Smooth muscle cell of the coronary artery (primary cell): ENCODE data around the gene GTSE1. TPM values are rescaled to one million over a fixed set of nuclear protein-coding genes. Genes with fewer than 3 reads are reported as not detected.

Experiments used
- total RNA-seq: library from RNA; depleted of rRNA; stranded (reverse); fragments of >200 nt; gene quantifications from 2 replicates; pipeline ENCODE4 v1.2.3, GENCODE V29; 2014; ENCODE audit warnings: low replicate concordance

Gene GTSE1, protein sequence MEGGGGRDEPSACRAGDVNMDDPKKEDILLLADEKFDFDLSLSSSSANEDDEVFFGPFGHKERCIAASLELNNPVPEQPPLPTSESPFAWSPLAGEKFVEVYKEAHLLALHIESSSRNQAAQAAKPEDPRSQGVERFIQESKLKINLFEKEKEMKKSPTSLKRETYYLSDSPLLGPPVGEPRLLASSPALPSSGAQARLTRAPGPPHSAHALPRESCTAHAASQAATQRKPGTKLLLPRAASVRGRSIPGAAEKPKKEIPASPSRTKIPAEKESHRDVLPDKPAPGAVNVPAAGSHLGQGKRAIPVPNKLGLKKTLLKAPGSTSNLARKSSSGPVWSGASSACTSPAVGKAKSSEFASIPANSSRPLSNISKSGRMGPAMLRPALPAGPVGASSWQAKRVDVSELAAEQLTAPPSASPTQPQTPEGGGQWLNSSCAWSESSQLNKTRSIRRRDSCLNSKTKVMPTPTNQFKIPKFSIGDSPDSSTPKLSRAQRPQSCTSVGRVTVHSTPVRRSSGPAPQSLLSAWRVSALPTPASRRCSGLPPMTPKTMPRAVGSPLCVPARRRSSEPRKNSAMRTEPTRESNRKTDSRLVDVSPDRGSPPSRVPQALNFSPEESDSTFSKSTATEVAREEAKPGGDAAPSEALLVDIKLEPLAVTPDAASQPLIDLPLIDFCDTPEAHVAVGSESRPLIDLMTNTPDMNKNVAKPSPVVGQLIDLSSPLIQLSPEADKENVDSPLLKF
- 1.8 TPM in 1 of 2 replicates, not detected in the other for total RNA-seq

DNA sequence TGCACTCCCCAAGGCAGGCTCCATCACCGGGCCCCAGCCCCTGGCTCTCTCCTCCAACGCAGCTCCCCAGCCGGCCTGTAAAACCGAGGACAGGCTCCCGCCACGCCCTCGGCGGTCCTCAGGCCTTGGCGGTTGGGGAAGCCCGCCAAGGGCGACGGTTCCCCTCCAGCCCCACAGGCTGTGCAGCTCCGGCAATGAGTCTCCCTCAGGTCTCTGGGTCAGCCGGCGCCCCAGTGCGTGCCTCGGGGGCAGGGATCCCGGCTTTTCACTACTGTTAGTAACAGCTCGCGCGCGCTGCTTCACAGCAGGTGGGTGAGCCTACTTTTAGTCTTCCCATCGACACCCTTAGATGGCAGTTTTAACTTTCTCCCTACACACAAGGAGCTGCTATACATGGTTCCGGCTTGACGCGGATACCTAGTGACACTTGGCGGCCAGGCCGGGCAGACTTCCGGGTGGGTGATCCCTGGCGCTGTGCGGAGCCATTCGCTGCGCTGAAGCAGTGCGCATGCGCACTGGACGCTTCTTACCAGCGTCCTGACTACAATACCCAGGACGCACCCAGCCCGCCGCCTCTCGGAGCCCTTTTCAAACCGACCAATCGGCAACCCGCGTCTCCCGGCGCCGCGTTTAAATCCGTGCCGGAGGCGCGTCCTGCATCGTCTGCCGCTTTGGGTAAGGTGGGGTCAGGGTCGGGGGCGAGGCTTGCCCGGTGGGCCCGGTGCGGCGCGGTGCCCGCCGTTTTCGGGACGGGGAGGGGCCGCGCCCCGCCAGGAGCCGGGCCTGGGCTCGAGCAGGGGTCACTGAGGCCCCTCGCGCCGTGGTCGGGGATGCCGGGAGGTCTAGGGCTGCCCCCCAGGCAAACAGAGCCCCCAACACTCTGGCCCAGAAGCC lies at the start of gene GTSE1:
Gene GTSE1, plus strand, starts transcription at position 614 of the 894 bp plus-strand sequence. CDS start 531 bp downstream, outside the sequence.

DNA sequence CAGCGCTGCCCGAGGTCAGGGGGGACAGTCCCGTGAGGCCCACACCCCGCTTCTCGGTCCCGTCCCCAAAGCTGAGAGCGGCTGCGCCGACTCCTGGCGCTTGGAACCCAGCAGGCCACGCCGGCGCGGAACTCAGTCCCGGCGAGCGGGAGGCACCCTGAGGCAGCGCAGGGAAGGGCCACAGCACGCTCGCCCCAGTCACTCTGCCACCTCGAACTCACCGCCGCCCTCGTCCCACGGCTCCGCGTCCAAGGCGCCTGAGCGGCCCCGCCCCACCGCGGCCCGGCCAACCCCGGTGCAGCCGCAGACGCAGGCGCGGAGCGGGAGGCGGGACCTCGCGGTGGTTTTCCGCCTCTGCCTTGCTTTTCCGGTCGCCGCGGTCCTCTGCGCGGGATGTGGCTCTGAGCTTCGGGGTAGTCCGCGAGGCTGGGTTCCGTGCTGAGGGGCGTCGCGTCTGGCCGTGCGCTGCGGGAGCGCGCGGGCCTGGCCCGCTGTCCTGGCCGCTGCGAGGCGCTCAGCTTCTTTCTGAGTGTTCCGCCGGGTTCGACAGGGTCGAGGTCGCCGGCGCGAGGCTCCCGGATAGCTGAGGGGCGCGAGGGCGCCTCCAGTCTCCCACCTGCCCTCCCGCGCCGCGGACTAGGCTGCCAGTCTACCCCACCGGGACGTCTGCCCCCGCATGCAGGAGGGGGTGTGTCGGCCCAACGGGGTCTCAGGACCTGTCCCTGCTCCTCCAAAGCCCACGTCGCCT lies 46.5 kb upstream of the GTSE1 start, which contains the start of gene CDPF1:
Gene CDPF1, minus strand, starts transcription at position 259 of the 748 bp plus-strand sequence. CDS start 2,009 bp downstream, outside the sequence.

GRCh38 chr22:46263216-46263590 lies 33.5 kb upstream of the GTSE1 start, which contains the start of gene PKDREJ:
TSS of gene PKDREJ (minus strand) at chr22:46263343. CDS start at chr22:46263322, 21 bp downstream.

DNA sequence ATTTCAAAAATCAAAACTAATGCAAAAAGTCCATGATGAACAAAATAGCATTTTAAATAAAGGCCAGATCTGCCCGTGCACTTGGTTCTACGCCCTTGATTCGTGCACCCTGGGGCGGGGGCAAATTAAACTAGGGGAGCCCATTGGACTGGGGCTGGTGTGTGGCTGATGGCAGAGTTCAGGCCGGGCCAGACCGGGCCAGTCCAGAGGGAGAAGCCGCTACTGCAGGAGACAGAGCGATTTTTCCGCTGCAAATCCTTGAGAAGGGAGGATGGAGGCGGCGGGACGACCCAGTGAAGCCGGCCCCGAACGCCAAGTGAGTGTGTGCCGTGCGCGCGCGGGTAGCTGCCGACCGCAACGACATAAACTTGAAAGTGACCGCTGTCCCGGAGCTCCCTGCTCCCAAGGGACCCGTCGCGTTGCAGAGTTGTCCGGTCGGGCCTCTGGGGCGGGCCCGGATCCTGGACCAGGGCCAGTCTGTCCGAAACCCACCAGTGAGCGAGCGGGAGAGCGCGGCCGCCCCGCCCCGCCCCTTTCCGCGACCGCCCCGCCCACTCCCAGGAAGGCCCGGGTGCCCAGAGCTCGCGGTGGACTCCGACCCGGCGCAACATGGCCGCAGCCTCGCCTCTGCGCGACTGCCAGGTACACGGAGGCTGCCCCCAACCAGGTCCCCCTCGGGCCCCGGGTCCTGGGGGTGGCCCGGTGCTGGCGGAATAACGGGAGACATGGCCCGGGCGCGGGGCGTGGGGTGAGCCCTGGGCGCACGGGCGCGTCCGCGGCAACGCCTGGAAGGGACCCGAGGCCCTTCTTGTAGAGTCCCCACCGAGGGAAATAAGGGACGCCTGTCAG lies 29.0 kb upstream of the GTSE1 start, which contains the start of gene TTC38:
Gene TTC38, plus strand, starts transcription at position 578 of the 849 bp plus-strand sequence. Its CDS starts 32 bp downstream, at position 610.

DNA sequence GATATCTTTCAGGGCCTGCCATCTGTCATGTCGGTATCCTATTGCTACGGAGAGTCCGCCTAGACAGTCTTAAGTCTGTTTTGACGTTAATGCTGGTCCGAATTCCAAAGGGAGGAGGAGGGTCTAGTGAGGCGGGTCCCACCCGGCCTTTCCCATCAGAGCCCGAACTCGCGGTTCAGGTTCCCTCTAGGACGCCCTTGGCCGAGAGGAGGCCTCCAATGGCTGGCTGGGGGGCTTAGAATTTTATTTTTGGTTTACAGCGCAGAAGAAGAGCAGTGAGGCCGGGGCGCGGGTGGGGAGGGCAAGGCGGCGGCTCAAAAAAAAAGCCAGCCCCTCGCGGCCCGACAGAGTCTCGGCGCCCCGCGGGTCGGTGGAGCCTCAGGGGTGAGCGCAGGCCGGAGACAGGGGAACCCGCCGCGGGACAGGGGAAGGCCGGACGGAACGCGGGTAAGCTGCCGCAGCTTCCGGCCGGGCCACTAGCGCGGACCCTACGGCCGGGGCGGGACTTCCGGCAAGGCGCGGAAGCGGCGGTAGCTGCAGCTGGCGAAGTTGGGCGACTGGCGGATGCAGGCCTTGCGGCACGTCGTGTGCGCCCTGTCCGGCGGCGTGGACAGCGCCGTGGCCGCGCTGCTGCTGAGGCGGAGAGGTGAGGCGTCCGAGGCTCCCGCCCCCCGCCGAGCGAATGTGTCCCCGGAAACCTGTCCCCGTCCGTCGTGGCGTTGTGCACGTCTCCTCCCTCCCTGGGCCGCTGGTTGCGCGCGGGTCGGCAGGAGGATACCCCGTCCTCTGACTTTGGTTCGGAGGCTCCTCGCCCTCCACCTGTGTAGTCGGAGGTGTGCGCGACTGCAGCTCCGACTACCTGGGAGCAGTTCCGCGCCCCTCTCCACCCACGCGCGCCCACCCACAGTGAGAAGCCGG lies 38.8 kb downstream of the GTSE1 start, which contains the start of gene TRMU:
Gene TRMU, plus strand, starts transcription at position 514 of the 918 bp plus-strand sequence. Its CDS starts 51 bp downstream, at position 565.

Other genes with a start within 250 kb of the GTSE1 start
- gene PPARA, start 146.3 kb upstream of the GTSE1 start, total RNA-seq = 10.7 and 12.5 TPM in 2 replicates
- gene CDPF1, start 46.6 kb upstream of the GTSE1 start, total RNA-seq = 3.2 and 8.8 TPM in 2 replicates
- gene PKDREJ, start 33.5 kb upstream of the GTSE1 start, total RNA-seq = under 0.01 TPM in 1 of 2 replicates, not detected in the other
- 21.3 and 22.2 TPM in 2 replicates for gene TTC38, start 28.9 kb upstream of the GTSE1 start, total RNA-seq
- gene TRMU, start 38.8 kb downstream of the GTSE1 start, total RNA-seq = 26.4 and 32.5 TPM in 2 replicates
- gene CELSR1, start 240.8 kb downstream of the GTSE1 start, total RNA-seq = 0.30 and 1.1 TPM in 2 replicates